Dendritic cell treated with granulocyte-macrophage colony-stimulating factor and Interleukin-4, amounts not matched to agents 40 ng/mL and 50 ng/mL, for 4 days (primary cell): ENCODE results near the gene ARHGEF7.
"Not testable (repeated sequence)": the region's sequence is repeated elsewhere in the genome, so short reads cannot be mapped to it uniquely, and the experiment has no call there.

Source experiments
- H3K27ac Mint-ChIP-seq: one replicate; pipeline ENCODE4 v1.8.0; 2022; ENCODE audit warnings: mild to moderate bottlenecking, mixed read lengths
- H3K27me3 Mint-ChIP-seq: one replicate; pipeline ENCODE4 v1.8.0; 2022; ENCODE audit warnings: mild to moderate bottlenecking, mixed read lengths
- H3K36me3 Mint-ChIP-seq: one replicate; pipeline ENCODE4 v1.8.0; 2022; ENCODE audit warnings: low read depth, mixed read lengths
- H3K4me1 Mint-ChIP-seq: one replicate; pipeline ENCODE4 v1.8.0; 2022; ENCODE audit warnings: low read depth, mixed read lengths
- H3K4me3 Mint-ChIP-seq: one replicate; pipeline ENCODE4 v1.8.0; 2022; ENCODE audit warnings: mild to moderate bottlenecking, moderate library complexity, mixed read lengths
- H3K9me3 Mint-ChIP-seq: one replicate; pipeline ENCODE4 v1.8.0; 2022; ENCODE audit warnings: mixed read lengths
- intact Hi-C: fragments of 100-400 bp; cut with micrococcal nuclease; formaldehyde crosslinking; loops from one replicate; pipeline ENCODE4 v1.15.0; 2022

The ARHGEF7 gene

DNA sequence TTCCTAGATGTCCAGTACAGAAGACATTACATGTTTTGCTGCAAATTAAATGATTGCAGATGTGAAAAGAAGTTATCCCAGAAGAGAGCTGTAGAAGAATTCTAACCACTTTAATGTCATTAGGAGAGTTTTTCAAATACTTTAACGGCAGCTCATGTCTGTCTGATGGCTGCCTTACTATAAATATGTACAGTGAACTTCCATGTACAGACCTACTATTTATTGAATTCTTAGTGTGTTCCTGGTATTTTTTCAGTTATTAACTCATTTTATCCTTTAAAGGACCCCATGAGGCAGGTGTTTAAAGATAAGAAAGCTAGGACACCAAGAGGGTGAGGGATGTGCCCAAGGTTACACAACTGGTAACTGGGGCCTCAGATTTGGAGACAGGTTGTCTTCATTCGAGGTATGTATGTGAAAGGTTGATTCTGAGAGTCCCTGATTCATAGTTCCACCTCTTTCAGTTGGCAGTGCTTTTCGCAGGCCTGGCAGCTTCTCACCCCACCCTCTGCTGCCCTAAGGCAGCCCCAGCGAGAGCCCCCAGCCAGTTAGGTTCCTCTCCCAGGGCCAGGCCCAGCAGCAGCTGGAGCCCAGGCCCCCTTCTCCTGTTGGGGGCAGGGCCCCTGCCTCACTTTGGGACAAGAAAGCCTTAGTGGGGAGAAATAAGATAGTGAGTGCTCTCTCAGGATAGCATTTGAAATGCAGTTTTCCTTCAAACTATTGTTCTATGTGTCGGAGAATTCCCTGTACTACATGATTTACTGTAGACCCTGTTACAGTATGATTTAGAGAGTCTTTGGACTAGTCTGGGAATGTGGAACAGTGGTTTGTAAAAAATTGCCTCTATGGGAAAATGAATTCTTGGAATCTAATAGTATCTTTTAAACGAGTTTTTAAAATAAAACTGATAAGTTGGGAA is 137.6 kb downstream of the ARHGEF7 start:
- Mint-ChIP-seq H3K4me3 (no peak overlapping the region), H3K36me3 (peaks cover 93% of the 10 kb centered on the region), H3K27ac (no peak overlapping the region), H3K4me1 (no peaks in the 10 kb centered on the region), H3K27me3 (no peaks in the 10 kb centered on the region), H3K9me3 (peaks cover 26% of the 10 kb centered on the region)
- intact Hi-C loops = no loop called here

GRCh38 chr13:111253365-111253872 is 138.3 kb downstream of the ARHGEF7 start:
- H3K4me1 Mint-ChIP-seq = no peaks in the 10 kb centered on the region
- no peak overlapping the region for H3K4me3 Mint-ChIP-seq
- peaks cover 30% of the 10 kb centered on the region for H3K9me3 Mint-ChIP-seq
- no peaks in the 10 kb centered on the region for H3K27me3 Mint-ChIP-seq
- peaks cover 93% of the 10 kb centered on the region for H3K36me3 Mint-ChIP-seq
- no peak overlapping the region for H3K27ac Mint-ChIP-seq
- intact Hi-C loops = no loop called here

DNA sequence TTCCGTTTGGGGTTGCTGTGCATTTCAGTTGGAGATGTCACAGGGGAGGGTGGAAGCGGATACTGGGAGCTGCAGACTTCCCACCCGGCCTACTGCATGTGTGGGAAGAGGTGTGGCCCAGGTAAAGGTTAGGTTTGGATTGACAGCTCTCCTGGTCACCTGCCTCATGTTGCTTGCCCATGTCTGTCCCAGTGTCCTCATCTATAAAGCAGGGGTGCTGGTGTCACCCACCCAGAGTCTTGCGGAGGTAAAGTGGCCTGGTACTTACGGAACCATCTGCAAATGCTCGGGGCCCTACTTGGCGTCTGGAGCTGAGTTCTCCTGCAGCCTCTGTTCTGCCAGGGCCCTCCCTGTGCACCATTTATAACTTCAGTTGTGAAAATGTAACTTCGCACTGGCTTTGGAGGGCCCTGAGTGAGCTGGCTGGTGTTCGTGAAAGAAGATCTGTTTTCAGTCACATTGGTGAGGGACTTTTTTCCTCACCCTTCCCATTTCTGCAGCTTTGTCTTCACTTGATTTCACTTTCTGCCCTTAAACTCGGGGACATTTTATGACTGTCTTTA is 140.2 kb downstream of the ARHGEF7 start:
- Mint-ChIP-seq H3K27me3 (no peaks in the 10 kb centered on the region), H3K36me3 (peaks cover 92% of the 10 kb centered on the region), H3K9me3 (peaks cover 48% of the 10 kb centered on the region), H3K27ac (no peak overlapping the region), H3K4me3 (no peak overlapping the region), H3K4me1 (no peaks in the 10 kb centered on the region)
- intact Hi-C loops = no loop called here

GRCh38 chr13:111256458-111256857 is 141.3 kb downstream of the ARHGEF7 start:
- H3K4me3 Mint-ChIP-seq = no peak overlapping the region
- H3K4me1 Mint-ChIP-seq = no peaks in the 10 kb centered on the region
- H3K27ac Mint-ChIP-seq = no peak overlapping the region
- intact Hi-C loops = no loop called here
- peaks cover 48% of the 10 kb centered on the region for H3K9me3 Mint-ChIP-seq
- H3K27me3 Mint-ChIP-seq = no peaks in the 10 kb centered on the region
- peaks cover 81% of the 10 kb centered on the region for H3K36me3 Mint-ChIP-seq

GRCh38 chr13:111256946-111257345 is 141.8 kb downstream of the ARHGEF7 start:
- H3K4me1 Mint-ChIP-seq = no peaks in the 10 kb centered on the region
- no peaks in the 10 kb centered on the region for H3K27me3 Mint-ChIP-seq
- peaks cover 48% of the 10 kb centered on the region for H3K9me3 Mint-ChIP-seq
- peaks cover 76% of the 10 kb centered on the region for H3K36me3 Mint-ChIP-seq
- intact Hi-C loops = no loop called here
- H3K27ac Mint-ChIP-seq = no peak overlapping the region
- H3K4me3 Mint-ChIP-seq = no peak overlapping the region

DNA sequence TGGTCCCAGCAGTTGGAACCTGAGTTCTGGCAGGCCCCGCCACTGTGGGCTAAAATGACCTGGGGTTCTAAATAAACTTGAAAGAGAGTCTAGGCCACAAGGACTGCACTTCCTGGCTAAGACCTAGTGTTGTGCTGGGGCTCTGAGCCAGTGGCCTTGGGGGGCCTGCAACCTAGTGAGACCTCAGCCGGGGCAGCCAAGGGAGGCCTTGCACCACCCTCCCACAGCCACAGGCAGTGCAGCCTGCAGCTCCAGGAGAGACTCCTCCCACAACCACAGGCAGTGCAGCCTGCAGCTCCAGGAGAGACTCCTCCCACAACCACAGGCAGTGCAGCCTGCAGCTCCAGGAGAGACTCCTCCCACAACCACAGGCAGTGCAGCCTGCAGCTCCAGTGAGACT is 142.8 kb downstream of the ARHGEF7 start:
- H3K4me1 Mint-ChIP-seq, H3K4me3 Mint-ChIP-seq, intact Hi-C loops, H3K27me3 Mint-ChIP-seq, H3K27ac Mint-ChIP-seq: not testable (repeated sequence)
- Mint-ChIP-seq H3K9me3 (peaks cover 48% of the 10 kb centered on the region), H3K36me3 (peaks cover 66% of the 10 kb centered on the region)

DNA sequence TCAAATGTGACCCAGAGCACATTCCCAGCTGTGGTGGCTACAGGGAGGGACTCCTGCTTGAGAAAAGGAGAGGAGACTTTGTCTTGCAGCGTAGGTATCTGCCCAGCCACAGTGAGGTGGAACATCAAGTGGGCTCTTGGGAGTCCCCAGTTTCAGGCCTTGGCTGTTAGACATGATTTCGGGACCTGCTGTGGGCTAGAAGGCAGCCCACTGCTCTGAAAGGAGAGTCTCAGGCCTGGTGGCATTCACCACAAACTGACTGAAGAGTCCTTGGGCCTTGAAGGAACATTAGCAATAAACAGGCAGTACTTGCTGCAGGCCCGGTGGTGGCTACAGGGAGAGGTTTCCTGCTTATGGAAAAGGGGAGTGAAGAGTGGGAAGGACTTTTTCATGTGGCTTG is 143.5 kb downstream of the ARHGEF7 start:
- H3K4me1 Mint-ChIP-seq = no peaks in the 10 kb centered on the region
- intact Hi-C loops = no loop called here
- no peak overlapping the region for H3K4me3 Mint-ChIP-seq
- no peaks in the 10 kb centered on the region for H3K27me3 Mint-ChIP-seq
- H3K27ac Mint-ChIP-seq = no peak overlapping the region
- H3K9me3 Mint-ChIP-seq = peaks cover 42% of the 10 kb centered on the region
- peaks cover 59% of the 10 kb centered on the region for H3K36me3 Mint-ChIP-seq

DNA sequence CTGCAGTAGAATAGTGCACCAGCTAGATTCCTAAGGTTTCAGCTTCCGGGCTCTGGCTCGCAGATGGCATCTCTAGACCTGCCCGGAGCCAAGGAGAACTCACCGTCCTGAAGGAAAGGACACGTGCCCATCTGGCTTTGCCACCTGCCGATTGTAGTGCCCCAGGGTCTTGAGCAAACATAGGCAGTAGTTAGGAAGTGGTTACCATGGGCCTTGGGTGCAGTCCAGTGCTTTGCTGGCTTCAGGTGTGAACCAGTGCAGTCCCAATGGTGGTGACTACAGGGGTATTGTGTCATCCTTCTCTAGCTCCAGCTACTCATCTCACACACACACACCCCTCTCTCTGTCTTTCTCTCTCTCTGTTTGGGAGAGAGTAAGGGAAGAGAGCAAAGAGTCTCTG is 143.9 kb downstream of the ARHGEF7 start:
- Mint-ChIP-seq H3K27me3 (no peaks in the 10 kb centered on the region), H3K4me3 (no peak overlapping the region), H3K36me3 (peaks cover 55% of the 10 kb centered on the region), H3K9me3 (peaks cover 38% of the 10 kb centered on the region), H3K27ac (no peak overlapping the region), H3K4me1 (no peaks in the 10 kb centered on the region)
- intact Hi-C loops = no loop called here

DNA sequence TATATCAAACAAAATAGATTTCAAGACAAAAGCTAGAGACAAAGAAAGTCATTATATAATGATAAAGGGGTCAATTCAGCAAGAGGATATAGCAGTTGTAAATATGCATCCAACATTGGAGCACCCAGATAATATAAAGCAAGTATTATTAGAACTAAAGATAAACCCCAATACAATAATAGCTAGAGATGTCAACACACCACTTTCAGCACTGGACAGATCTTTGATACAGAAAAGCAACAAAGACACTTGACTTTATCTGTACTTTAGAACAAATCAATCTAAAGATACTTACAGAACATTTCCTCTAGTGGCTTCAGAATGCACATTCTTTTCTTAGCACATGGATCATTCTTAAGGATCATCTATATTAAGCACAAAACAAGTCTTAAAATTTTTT is 146.2 kb downstream of the ARHGEF7 start:
- Mint-ChIP-seq H3K27me3 (no peaks in the 10 kb centered on the region), H3K27ac (no peak overlapping the region), H3K36me3 (peaks cover 60% of the 10 kb centered on the region), H3K4me1 (no peaks in the 10 kb centered on the region), H3K9me3 (peaks cover 34% of the 10 kb centered on the region), H3K4me3 (no peak overlapping the region)
- intact Hi-C loops = no loop called here

- Mint-ChIP-seq H3K27me3 (no peaks in the 10 kb centered on the region), H3K4me3 (no peak overlapping the region), H3K4me1 (no peaks in the 10 kb centered on the region), H3K27ac (no peak overlapping the region), H3K9me3 (peaks cover 25% of the 10 kb centered on the region), H3K36me3 (peaks cover 60% of the 10 kb centered on the region)
- intact Hi-C loops = no loop called here
These were observed 147.2 kb downstream of the ARHGEF7 start for GRCh38 chr13:111262281-111262680.

- Mint-ChIP-seq H3K36me3 (peaks cover 60% of the 10 kb centered on the region), H3K9me3 (peaks cover 23% of the 10 kb centered on the region)
These were observed 147.6 kb downstream of the ARHGEF7 start for GRCh38 chr13:111262715-111263114.

DNA sequence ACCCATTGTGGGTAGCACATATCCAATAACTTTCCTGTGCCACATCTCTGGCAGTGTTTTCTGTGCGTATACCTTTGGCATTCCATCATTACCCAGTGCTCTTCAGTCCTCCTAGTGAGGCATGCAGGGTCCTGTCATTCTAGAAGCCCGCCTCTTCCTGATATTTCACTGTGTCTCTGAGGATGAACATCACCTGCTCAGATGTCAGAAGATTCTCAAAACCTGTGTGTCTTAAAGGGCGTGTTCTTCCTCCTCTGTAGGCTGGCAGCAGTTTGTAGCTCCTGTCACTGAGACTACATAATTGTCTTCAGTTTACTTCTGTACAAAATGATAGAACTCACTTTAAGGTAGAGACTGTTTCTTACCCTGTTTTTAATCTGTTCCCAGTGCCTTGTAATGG is 148.5 kb downstream of the ARHGEF7 start:
- Mint-ChIP-seq H3K9me3 (peaks cover 17% of the 10 kb centered on the region), H3K27ac (no peak overlapping the region), H3K4me1 (no peaks in the 10 kb centered on the region), H3K36me3 (peaks cover 57% of the 10 kb centered on the region), H3K27me3 (no peaks in the 10 kb centered on the region), H3K4me3 (no peak overlapping the region)
- intact Hi-C loops = no loop called here

More at GRCh38 chr13:111262715-111263114, 147.6 kb downstream of the ARHGEF7 start:
- Mint-ChIP-seq H3K27me3 (no peaks in the 10 kb centered on the region), H3K4me3 (no peak overlapping the region), H3K4me1 (no peaks in the 10 kb centered on the region), H3K27ac (no peak overlapping the region)
- intact Hi-C loops = no loop called here

DNA sequence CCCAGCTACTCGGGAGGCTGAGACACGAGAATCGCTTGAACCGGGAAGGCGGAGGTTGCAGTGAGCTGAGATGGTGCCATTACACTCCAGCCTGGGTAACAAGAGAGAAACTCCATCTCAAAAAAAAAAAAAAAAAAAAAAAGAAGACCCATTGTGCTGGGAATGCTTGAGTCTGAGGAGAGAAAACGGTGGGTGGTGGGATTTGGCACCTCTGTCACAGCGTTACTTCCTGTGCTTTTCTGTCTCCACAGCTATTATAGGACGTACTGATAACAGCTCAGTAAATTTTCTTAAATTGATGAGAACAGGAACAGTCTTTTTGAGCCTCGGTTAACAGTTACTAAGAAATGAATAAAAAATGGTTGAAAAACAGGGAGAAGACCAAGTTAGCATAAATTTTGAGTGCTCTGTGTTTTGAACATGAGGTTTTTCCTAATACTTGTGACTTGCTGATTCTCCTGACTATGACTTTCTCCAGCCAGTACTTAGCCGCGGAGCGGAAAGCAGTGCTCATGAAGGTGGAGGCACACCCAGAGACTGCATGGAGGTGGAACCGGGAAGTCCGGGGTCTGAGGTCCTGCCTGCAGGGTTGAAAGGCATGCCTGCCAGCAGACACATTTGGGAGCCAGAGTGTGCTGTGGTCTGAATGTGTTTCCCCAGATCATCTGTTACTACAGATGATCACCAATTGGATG is 150.0 kb downstream of the ARHGEF7 start:
- Mint-ChIP-seq H3K4me1 (no peaks in the 10 kb centered on the region), H3K4me3 (no peak overlapping the region), H3K36me3 (peaks cover 57% of the 10 kb centered on the region), H3K27ac (no peak overlapping the region), H3K27me3 (no peaks in the 10 kb centered on the region), H3K9me3 (peaks cover 1% of the 10 kb centered on the region)
- intact Hi-C loops = no loop called here

GRCh38 chr13:111265701-111266035 is 150.6 kb downstream of the ARHGEF7 start:
- no peaks in the 10 kb centered on the region for H3K9me3 Mint-ChIP-seq
- intact Hi-C loops = no loop called here
- H3K4me1 Mint-ChIP-seq = no peaks in the 10 kb centered on the region
- no peak overlapping the region for H3K27ac Mint-ChIP-seq
- H3K36me3 Mint-ChIP-seq = peaks cover 62% of the 10 kb centered on the region
- H3K4me3 Mint-ChIP-seq = no peak overlapping the region
- no peaks in the 10 kb centered on the region for H3K27me3 Mint-ChIP-seq
